Stimulated activated CD4-positive, alpha-beta T cell treated with anti-CD3 and anti-CD28 coated beads, Interleukin-15, amount 100 ng/mL, for 48 hours (primary cell): Measurements from ENCODE around the gene GNPTAB.
"Not testable (repeated sequence)": the region's sequence is repeated elsewhere in the genome, so short reads cannot be mapped to it uniquely, and the experiment has no call there.

ENCODE experiments used
- DNase-seq, 2 donors: peaks; one replicate each; pipeline ENCODE4 v3.0.0-alpha.2; 2020; ENCODE audit warnings: low read depth in 2 of 2

The GNPTAB gene

DNA sequence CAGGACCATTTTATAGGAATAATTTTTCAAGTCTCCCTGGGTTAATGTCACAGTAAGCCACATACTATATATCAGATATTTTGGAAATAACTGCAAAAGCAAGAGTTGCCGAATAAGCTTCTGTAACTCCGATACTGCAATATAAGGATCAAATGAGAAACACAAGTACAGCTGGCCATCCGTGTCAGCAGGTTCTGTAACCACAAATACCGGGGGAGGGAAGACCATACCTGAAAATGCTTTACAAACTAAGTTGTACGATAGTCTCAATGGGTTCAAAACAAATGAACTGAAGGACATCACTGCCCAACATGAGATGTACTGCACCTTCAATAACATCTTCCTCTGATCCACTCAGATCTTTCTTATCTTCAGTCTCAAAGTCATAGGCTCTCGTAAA, 93.3 kb downstream of the GNPTAB start:
- no peak for DNase-seq

- not testable (repeated sequence) for DNase-seq
Measured at GRCh38 chr12:101734482-101734881, 96.3 kb downstream of the GNPTAB start.

GRCh38 chr12:101733166-101733565, 97.6 kb downstream of the GNPTAB start:
- DNase-seq, result no peak

DNA sequence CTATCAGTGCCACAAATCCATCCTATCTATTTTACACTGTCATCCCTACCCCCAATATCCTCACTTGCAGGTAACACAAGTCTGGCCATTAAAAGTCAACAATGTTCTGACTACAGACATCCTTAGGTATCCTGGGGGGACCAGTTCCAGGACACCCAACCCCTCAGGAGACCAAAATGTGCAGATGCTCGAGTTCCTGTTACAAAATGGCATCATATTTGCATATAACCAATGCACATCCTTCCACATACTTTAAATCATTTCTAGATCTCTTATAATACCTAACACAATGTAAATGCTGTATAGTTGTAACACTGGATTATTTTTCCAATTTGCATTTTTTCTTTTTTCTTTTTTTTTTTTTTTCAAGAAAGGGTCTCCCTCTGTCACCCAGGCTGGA, 98.4 kb downstream of the GNPTAB start:
- no peak for DNase-seq

GRCh38 chr12:101729842-101730241, 100.9 kb downstream of the GNPTAB start:
- no peak for DNase-seq

GRCh38 chr12:101727098-101727497, 103.7 kb downstream of the GNPTAB start:
- DNase-seq, result no peak

DNA sequence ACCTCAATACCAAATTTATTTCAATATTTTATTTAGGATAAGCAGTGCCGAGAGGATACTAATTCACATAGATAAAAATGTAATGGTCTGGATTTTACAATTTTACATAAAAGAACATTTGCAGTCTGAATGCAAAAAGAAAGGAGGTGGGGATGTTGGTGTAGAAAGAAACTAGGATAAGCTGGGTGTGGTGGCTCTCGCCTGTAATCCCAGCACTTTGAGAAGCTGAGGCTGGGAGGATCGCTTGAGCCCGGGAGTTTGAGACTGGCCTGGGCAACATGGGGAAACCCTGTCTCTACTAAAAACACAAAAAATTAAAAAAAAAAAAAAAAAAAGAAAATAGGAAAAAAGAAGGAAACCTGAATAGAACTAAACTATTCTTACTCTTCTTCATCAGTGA, 108.4 kb downstream of the GNPTAB start:
- DNase-seq, result no peak

DNA sequence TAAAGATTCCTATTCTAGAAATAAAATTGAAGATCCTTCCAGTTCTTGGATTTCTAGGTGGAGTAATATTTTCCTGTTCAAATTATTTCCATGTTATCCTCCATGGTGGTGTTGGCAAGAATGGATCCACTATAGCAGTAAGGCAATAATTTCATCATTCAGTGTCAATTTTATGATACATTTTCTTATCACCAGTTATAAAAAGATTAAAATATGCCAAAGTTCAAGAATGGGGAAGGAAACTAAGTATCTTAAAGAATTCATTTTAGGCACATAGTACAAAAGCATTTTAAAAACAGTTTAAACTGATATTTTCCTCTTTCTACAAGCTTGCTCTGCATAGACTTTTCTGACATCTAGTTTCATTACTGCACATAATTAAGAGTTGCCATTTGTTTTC, 110.6 kb downstream of the GNPTAB start:
- no peak for DNase-seq

- DNase-seq, result no peak
Measured at GRCh38 chr12:101719566-101719965, 111.2 kb downstream of the GNPTAB start.

DNA sequence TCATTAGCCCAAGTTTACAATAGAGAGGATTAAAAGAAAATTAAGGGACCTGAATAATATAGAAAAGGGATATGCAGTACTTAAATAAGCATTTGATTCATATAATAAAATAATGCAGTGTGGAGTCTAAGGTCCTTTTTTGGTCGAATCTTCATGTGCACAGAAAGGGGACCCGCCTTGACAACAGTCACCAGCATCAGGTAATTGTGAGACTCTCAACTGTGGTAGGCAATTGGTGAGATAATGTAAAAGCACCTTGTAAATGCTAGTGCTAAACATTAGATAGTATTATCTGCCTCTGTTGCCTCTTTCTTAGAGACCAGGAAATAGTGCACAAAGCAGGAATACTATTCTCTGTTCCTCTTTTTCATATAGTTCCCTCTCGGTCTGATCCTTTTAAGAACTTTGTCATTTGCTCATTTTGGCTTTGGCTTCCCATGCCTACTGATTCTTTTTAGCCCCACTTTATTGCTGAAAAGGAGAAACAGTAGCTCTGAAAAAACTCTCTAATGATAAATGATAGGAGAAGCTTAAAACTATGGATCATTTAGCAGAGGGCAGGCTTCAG, 115.8 kb downstream of the GNPTAB start:
- no peak for DNase-seq

DNA sequence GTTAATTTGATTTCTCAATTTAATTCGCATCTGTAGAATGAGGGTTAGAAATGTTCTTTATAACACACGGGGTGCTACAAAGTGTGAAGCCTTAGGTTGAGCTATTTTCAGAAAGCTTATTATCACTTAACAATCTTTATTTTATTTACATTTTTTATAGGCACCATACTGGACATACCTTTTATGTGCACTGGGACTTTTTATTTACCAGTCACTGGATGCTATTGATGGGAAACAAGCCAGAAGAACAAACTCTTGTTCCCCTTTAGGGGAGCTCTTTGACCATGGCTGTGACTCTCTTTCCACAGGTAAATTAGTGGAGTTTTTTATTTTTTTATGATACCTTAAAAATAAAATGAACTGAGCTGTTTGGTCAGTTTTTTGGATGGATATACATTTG, 116.8 kb downstream of the GNPTAB start:
- DNase-seq, result no peak

- DNase-seq, result no peak
Measured at GRCh38 chr12:101713059-101713682, 117.6 kb downstream of the GNPTAB start.

DNA sequence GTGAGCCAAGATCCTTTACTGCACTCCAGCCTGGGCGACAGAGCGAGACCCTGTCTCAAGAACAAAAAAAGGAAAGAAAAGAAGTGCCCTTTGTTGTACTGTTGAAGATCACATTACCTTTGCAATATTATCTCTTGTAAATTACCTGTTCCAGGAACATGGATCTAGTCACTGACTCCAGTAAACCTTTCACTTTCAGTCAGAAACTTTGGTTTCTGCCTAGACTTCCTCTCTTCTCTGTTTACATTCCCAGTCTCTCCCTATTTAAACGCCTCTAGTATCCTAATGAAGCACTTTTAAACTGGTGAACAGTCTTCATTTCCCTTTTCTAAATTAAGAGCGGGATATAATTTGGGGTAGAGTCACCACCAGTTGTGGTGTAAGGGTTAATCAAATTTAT, 120.5 kb downstream of the GNPTAB start:
- DNase-seq, result no peak

- DNase-seq, result no peak
Measured at GRCh38 chr12:101707131-101707782, 123.5 kb downstream of the GNPTAB start.

- no peak for DNase-seq
Measured at GRCh38 chr12:101706403-101706802, 124.4 kb downstream of the GNPTAB start.

DNA sequence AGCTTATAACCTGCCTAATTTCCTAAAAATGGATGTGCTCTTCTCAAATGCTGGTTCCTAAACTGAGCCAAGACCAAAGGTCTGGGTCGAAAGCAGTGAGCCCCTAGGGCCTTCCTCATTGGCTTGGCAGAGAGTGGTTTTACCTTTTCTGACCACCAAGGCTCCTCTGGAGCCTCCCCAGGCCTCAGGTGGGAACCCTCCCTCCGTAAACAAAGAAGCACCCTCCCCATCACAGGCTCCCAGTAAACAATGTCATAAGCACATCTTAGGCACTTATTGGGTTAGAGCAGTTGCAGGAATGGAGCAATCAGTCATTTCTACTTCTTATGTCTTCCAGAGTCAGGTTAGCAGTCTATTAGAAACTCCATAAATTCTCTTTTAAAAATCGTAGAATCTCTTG, 127.3 kb downstream of the GNPTAB start:
- no peak for DNase-seq

DNA sequence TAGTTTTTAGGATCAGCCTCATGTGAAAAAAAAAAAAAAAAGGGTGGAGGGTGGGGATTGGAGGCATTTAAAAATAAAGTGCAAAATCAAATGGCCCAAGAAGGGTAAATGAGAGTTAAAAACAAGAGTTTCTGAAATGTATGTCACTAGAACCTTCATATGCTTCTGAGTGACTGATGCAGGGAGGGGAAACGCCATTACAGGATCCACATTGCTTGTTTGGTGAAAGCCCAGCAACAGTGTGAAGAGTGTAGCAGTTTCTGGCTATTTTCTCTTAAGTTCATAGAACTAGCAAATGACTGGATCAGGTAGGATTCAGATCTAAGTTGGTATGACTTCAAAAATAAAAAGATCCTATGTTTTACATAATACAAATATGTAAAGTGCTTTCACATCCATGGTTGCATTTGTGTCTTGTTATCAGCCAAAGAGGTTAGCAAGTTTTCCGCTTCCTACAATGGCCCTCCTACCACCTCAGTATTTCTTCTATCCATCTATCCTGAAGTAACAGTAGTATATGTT, 130.4 kb downstream of the GNPTAB start:
- DNase-seq, result no peak

DNA sequence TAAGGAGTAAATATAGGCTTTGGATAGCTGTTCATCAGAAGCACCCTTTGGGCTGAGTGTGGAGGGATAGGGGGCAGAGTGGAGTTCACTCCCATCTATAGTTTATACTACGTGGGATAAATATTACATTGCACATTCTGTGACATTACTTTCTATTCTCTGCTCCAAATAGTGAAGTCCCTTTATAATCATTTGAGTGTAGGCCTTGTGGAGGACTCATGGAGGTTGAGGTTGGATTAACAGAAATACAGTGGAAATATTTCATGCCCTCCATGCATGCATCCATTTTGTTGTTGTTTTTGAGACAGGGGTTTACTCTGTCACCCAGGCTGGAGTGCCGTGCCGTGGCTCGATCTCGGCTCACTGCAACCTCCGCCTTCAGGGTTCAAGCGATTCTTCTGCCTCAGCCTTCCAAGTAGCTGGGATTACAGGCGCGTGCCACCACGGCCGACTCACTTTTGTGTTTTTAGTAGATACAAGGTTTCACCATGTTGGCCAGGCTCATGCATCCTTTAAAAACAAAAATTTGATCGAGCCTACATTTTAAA, 131.9 kb downstream of the GNPTAB start:
- no peak for DNase-seq

DNA sequence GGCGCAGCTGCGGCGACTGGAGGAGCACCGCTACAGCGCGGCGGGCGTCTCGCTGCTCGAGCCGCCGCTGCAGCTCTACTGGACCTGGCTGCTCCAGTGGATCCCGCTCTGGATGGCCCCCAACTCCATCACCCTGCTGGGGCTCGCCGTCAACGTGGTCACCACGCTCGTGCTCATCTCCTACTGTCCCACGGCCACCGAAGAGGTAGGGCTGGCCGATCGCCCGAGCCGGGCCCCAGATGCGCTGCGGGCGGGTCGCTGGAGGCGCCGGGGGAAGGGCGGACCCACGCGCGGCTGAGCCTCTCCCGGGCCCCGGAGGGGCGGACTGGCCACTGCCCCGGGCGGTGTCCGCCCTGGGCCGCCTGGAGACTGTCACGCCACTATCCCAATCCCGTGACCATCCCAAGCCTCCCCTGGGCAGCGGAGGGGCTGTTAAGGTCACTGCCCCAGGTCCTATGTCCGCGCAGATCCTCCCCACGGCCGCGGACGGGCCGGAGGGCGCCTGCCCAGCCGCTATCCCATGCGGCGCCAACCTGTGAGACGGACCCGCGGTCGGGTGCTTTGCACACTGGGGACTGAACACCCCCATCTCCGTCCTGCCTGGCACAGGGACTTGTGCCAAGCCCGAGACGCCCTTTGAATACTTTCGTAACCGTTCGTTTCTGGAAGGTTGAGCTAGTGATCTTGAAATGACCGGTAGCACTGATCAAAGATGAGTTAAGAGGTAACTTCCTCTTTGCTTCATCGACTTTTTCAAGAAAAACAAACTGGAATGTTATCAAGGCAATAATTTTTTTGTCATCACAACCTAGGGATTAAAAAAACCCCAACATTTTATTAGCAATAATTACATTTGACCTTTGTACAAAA, 132.6 kb downstream of the GNPTAB start:
- DNase-seq, result no peak

DNA sequence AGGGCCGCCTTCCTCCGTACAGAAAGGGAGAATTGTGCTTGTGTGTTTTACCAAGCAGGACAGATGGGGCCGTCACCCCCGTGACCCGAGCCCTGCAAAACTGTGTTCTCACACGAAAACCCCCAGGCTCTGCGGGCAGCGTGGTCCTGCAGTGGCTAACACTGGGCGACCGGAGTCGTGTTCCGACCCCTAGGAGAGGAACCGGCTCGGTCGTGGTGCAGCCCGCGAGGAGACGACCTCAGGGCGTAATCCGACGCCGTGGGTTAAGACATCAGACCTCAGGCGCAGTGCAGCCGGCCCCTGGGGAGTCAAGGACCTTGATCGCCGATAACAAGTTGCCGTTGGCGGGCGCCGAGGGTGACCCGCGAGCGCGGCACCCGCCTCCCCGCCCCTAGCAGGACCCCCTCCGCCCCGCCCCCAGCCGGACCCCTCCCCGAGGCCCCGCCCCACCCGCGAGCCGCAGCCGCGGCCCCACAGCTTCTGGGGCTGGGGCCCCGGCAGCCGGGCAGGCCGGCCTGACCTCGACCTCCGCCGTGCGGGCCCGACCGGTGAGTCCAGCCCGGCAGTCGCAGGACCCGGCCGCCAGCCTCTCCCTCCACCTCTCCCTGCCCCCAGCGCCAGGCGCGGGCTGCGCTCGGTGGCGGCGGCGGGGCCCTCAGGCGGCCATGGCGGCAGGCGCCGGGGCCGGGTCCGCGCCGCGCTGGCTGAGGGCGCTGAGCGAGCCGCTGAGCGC, 133.4 kb downstream of the GNPTAB start, which contains the start of gene CHPT1:
Gene CHPT1 (plus strand): TSS at position 444 of the 733 bp plus-strand sequence. CDS start 222 bp downstream, at position 666.
- DNase-seq, result peak; percentile 30 to 49
